SK-N-SH (cell line): ENCODE data around the gene ZNF750. TPM values are rescaled to one million over a fixed set of nuclear protein-coding genes. Genes with fewer than 3 reads are reported as not detected.

ENCODE experiments used
- CTCF ChIA-PET: fragments of 300-600, 350-600 bp; formaldehyde crosslinking; extraction: SDS; loops from one replicate; lab custom pipeline; 2021; lab: Yijun Ruan, JAX
- POLR2A ChIA-PET: fragments of 350-600 bp; sonication (Branson Sonifier 250); formaldehyde crosslinking; extraction: SDS; loops from one replicate; lab custom pipeline; 2020; ENCODE audit warnings: antibody characterized with exemption, inconsistent platforms; lab: Yijun Ruan, JAX
- DNase-seq: peaks from one replicate; pipeline ENCODE4 v3.0.0; 2012
- H2AFZ ChIP-seq: fragments of 200-600 bp; sonication (generic); 2 replicates; pipeline ENCODE4 v1.8.1; 2016; ENCODE audit warnings: antibody characterized with exemption, mild to moderate bottlenecking, low read depth
- H3F3A ChIP-seq: fragments of 200-600 bp; sonication (generic); replicated peaks from 2 replicates; pipeline ENCODE3; 2016; ENCODE audit warnings: antibody characterized with exemption, mild to moderate bottlenecking; ENCODE audit not compliant: insufficient read depth
- H3K27ac ChIP-seq, 2 experiments: fragments of 200-500 bp in 1 of 2; fragments of 200-600 bp in 1 of 2; sonication (Bioruptor generic) in 1 of 2; sonication (generic), shearing (Covaris generic) in 1 of 2; 2 replicates each; pipeline versions ENCODE4 v1.5.1 to v1.6.1; 2014 to 2016; ENCODE audit warnings: low read depth in 2 of 2, inconsistent platforms in 1 of 2, low read length in 1 of 2, mild to moderate bottlenecking in 1 of 2, mixed read lengths in 1 of 2
- H3K27me3 ChIP-seq: fragments of 200-600 bp; sonication (generic), shearing (Covaris generic); 2 replicates; pipeline ENCODE4 v1.6.1; 2016; ENCODE audit warnings: mixed run types; ENCODE audit not compliant: insufficient read depth
- H3K36me3 ChIP-seq, 2 experiments: fragments of 200-500 bp in 1 of 2; fragments of 200-600 bp in 1 of 2; sonication (Bioruptor generic) in 1 of 2; sonication (generic) in 1 of 2; replicated peaks in 1 of 2; 2 replicates each; pipeline versions ENCODE3 to v1.5.1; 2014 to 2016; ENCODE audit warnings: low read length in 1 of 2, mild to moderate bottlenecking in 1 of 2; ENCODE audit not compliant: insufficient read depth in 2 of 2, control insufficient read depth in 1 of 2
- H3K4me1 ChIP-seq, 2 experiments: fragments of 200-500 bp in 1 of 2; fragments of 200-600 bp in 1 of 2; sonication (Bioruptor generic) in 1 of 2; sonication (generic), shearing (Covaris generic) in 1 of 2; 2 replicates each; pipeline versions ENCODE4 v1.5.1 to v1.6.1; 2014 to 2016; ENCODE audit warnings: low read depth in 1 of 2, low read length in 1 of 2, mixed run types in 1 of 2; ENCODE audit not compliant: insufficient read depth in 2 of 2, control insufficient read depth in 1 of 2
- H3K4me2 ChIP-seq: fragments of 200-600 bp; sonication (generic), shearing (Covaris generic); 2 replicates; pipeline ENCODE4 v1.6.1; 2017; ENCODE audit warnings: mixed run types
- H3K4me3 ChIP-seq, 2 experiments: fragments of 200-500 bp in 1 of 2; fragments of 200-600 bp in 1 of 2; sonication (Bioruptor generic) in 1 of 2; sonication (generic), shearing (Covaris generic) in 1 of 2; 2 replicates each; pipeline versions ENCODE4 v1.5.1 to v1.8.1; 2014 to 2016; ENCODE audit warnings: low read depth in 2 of 2, inconsistent platforms in 1 of 2, low read length in 1 of 2, mild to moderate bottlenecking in 1 of 2, mixed read lengths in 1 of 2, moderate library complexity in 1 of 2
- H3K79me2 ChIP-seq: fragments of 200-600 bp; sonication (generic); 2 replicates; pipeline ENCODE4 v1.8.1; 2017; ENCODE audit warnings: mild to moderate bottlenecking; ENCODE audit not compliant: insufficient read depth
- H3K9ac ChIP-seq: fragments of 200-600 bp; sonication (generic); 2 replicates; pipeline ENCODE4 v1.6.1; 2017; ENCODE audit warnings: mixed run types
- H3K9me2 ChIP-seq: fragments of 200-600 bp; sonication (generic); 2 replicates; pipeline ENCODE4 v1.6.1; 2017; ENCODE audit warnings: mixed run types
- H3K9me3 ChIP-seq: fragments of 200-600 bp; sonication (generic); 2 replicates; pipeline ENCODE4 v1.6.1; 2017; ENCODE audit warnings: mixed run types, mild to moderate bottlenecking, moderate library complexity
- H4K20me1 ChIP-seq: fragments of 200-600 bp; sonication (generic); 2 replicates; pipeline ENCODE4 v1.6.1; 2017; ENCODE audit warnings: mild to moderate bottlenecking, mixed run types; ENCODE audit not compliant: insufficient read depth
- CHD2 ChIP-seq: fragments of 150-350 bp; IDR thresholded peaks from 2 replicates; pipeline ENCODE4 v1.6.1; 2018; ENCODE audit warnings: low read length; ENCODE audit not compliant: partially characterized antibody
- EP300 ChIP-seq, 2 experiments: IDR thresholded peaks; 2 replicates each; pipeline versions ENCODE4 v1.4.0 to v1.6.1; 2012; ENCODE audit warnings: borderline replicate concordance in 1 of 2, low read depth in 1 of 2, low read length in 1 of 2
- FOXJ3 ChIP-seq: sonication (generic); formaldehyde crosslinking; IDR thresholded peaks from 2 replicates; pipeline ENCODE4 v1.5.1; 2020; ENCODE audit warnings: mild to moderate bottlenecking, missing genetic modification reagents
- FOXM1 ChIP-seq: IDR thresholded peaks from 2 replicates; pipeline ENCODE4 v1.4.0; 2012; ENCODE audit warnings: low read depth, mild to moderate bottlenecking
- GABPA ChIP-seq: IDR thresholded peaks from 2 replicates; pipeline ENCODE4 v1.4.0; 2012; ENCODE audit warnings: low read depth, mild to moderate bottlenecking
- MXI1 ChIP-seq: IDR thresholded peaks from 2 replicates; pipeline ENCODE4 v1.6.1; 2012; ENCODE audit warnings: mild to moderate bottlenecking, low read depth, low read length, improper control_type of control experiment
- NFIC ChIP-seq: IDR thresholded peaks from 2 replicates; pipeline ENCODE4 v1.4.0; 2012; ENCODE audit warnings: borderline replicate concordance
- NRF1 ChIP-seq: IDR thresholded peaks from 2 replicates; pipeline ENCODE4 v1.6.1; 2012; ENCODE audit warnings: low read depth, mild to moderate bottlenecking, low read length
- PBX3 ChIP-seq: IDR thresholded peaks from 2 replicates; pipeline ENCODE4; 2012
- REST ChIP-seq: IDR thresholded peaks from 2 replicates; pipeline ENCODE4 v1.6.1; 2012; ENCODE audit warnings: mild to moderate bottlenecking, low read depth, low read length, moderate library complexity
- SIN3A ChIP-seq: IDR thresholded peaks from 2 replicates; pipeline ENCODE4 v1.6.1; 2012; ENCODE audit warnings: low read depth, mild to moderate bottlenecking, low read length, moderate library complexity, borderline replicate concordance
- TCF12 ChIP-seq: IDR thresholded peaks from 2 replicates; pipeline ENCODE4 v1.4.0; 2012
- USF1 ChIP-seq: IDR thresholded peaks from 2 replicates; pipeline ENCODE4 v1.4.0; 2012; ENCODE audit warnings: low read depth, borderline replicate concordance
- USF2 ChIP-seq: fragments of 150-350 bp; IDR thresholded peaks from 2 replicates; pipeline ENCODE4 v1.6.1; 2017; ENCODE audit warnings: antibody characterized with exemption, low read length, low read depth, borderline replicate concordance
- WGBS: methylation state at CpG from one replicate; pipeline ENCODE4 v1.1.6; 2017; ENCODE audit warnings: low lambda C conversion rate; 5-methylcytosine and 5-hydroxymethylcytosine counted together
- polyA plus RNA-seq, 3 experiments: library from polyadenylated mRNA; depleted of rRNA; stranded (reverse); fragments of >200 nt; gene quantifications; 2 replicates each; pipeline ENCODE4 v1.2.3, GENCODE V29; 2012

ZNF750 gene
- polyA plus RNA-seq, 1 of the 3 experiments (the other 2 are of a cell fraction), result not detected

GRCh38 chr17:82866590-82867191 is 26.9 kb upstream of the ZNF750 start (continued):
- TF ChIP-seq CHD2, result no peak
- TF ChIP-seq TCF12, result peak; percentile 75
- TF ChIP-seq MXI1, result 0 out of 2 replicates have a peak, but pooled peaks have one; percentile 18
- TF ChIP-seq NFIC, result no peak
- TF ChIP-seq FOXJ3 (CRISPR knock-in tag), result no peak
- TF ChIP-seq NRF1, result no peak
- TF ChIP-seq GABPA, result no peak; the same call in 1 of the 2 replicates
- TF ChIP-seq SIN3A, result peak; percentile 58; the same call in 1 of the 2 replicates

- H4K20me1 ChIP-seq, result peaks cover 13% of the 10 kb centered on the region
- H3K4me2 ChIP-seq, result no peak overlapping the region
- ChIA-PET CTCF (interaction anchor here (1.0 to 5.1 kb wide), 5 partner anchors 10 to 218 kb away, joined by 3 to 26 read pairs (median 4); no protein-coding TSS in a partner anchor), POLR2A (interaction anchor here (1.4 kb wide), 1 partner anchor 10 kb away, joined by 3 read pairs; no protein-coding TSS in a partner anchor)
- peaks cover 6% of the 10 kb centered on the region for H3F3A ChIP-seq
- H3K27me3 ChIP-seq, result no peaks in the 10 kb centered on the region
- no peak for DNase-seq
- peaks cover 39% of the 10 kb centered on the region; the same call in 1 of the 2 replicates for H3K79me2 ChIP-seq
- H3K9me2 ChIP-seq, result no peaks in the 10 kb centered on the region
- H3K4me3 ChIP-seq, result no peak overlapping the region
- TF ChIP-seq MXI1 (0 out of 2 replicates have a peak, but pooled peaks have one; percentile 1), NRF1 (no peak)
- 93% methylated on average over 9 of the region's 9 CpGs for WGBS
- H3K4me1 ChIP-seq, result peaks cover 28 to 55% of the 10 kb centered on the region in 2 experiments
- H2AFZ ChIP-seq, result no peak overlapping the region
- no peaks in the 10 kb centered on the region for H3K9me3 ChIP-seq
- H3K27ac ChIP-seq, result peak overlapping the region in 1 of 2 experiments; percentile 92; a peak in 3 of 4 replicates
- H3K36me3 ChIP-seq, result peaks cover 0 to 7% of the 10 kb centered on the region in 2 experiments
- 0 out of 2 replicates have a peak overlapping the region, but pooled peaks have one; percentile 11 for H3K9ac ChIP-seq
Measured at GRCh38 chr17:82865774-82866395, 26.1 kb upstream of the ZNF750 start.

- Histone ChIP-seq H3K4me2 (no peak overlapping the region), H2AFZ (no peak overlapping the region), H3K36me3 (peaks cover 0 to 2% of the 10 kb centered on the region in 2 experiments), H3K9me3 (no peaks in the 10 kb centered on the region), H3K27ac (peak overlapping the region in 1 of 2 experiments; percentile 92; a peak in 1 of 4 replicates), H3K79me2 (peaks cover 45% of the 10 kb centered on the region; the same call in 1 of the 2 replicates), H4K20me1 (peaks cover 13% of the 10 kb centered on the region), H3F3A (peaks cover 6% of the 10 kb centered on the region), H3K9ac (no peak overlapping the region), H3K4me1 (peaks cover 31 to 56% of the 10 kb centered on the region in 2 experiments), H3K9me2 (no peaks in the 10 kb centered on the region), H3K4me3 (no peak overlapping the region), H3K27me3 (no peaks in the 10 kb centered on the region)
- POLR2A ChIA-PET, result interaction anchor here (1.4 kb wide), 1 partner anchor 11 kb away, joined by 3 read pairs; no protein-coding TSS in a partner anchor
- WGBS, result 98% methylated on average over 8 of the region's 23 CpGs
- DNase-seq, result no peak
- CTCF ChIA-PET, result interaction anchor here (0.7 to 5.1 kb wide), 3 partner anchors 22 to 84 kb away, joined by 3 to 26 read pairs (median 4); no protein-coding TSS in a partner anchor
- TF ChIP-seq USF2 (no peak), PBX3 (no peak), USF1 (no peak), REST (no peak), MXI1 (no peak), FOXJ3 (CRISPR knock-in tag) (no peak), GABPA (no peak), TCF12 (no peak), EP300 (IDR thresholded peaks at IDR 0.05; ENCODE audit: borderline replicate concordance in 1 of 2, low read depth in 1 of 2, low read length in 1 of 2) (no peak), FOXM1 (no peak), SIN3A (no peak), NRF1 (no peak)
Measured at GRCh38 chr17:82865274-82865673, 25.5 kb upstream of the ZNF750 start.
